ENCODE data around the gene AOX1.
"Not testable (repeated sequence)": the region's sequence is repeated elsewhere in the genome, so short reads cannot be mapped to it uniquely, and the experiment has no call there.

AOX1 gene

DNA sequence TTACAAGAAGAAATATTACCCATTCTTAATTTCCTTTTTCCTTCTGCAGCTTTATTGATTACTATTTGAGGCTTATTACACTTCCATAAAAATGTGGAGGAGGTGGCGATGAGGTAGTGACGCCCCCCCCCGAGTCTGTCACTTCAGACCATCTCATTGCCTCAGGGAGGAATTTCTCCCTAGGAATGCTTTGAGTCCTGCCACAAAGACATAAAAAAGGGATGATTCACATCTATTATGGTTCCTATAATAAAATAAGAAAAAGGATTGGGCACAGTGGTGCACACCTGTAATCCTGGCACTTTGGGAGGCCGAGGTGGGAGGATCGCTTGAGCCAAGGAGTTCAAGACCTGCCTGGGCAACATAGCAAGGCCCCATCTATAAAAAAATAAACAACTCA lies 93.7 kb downstream of the AOX1 start:
- TF ChIP-seq, protein P1, sequence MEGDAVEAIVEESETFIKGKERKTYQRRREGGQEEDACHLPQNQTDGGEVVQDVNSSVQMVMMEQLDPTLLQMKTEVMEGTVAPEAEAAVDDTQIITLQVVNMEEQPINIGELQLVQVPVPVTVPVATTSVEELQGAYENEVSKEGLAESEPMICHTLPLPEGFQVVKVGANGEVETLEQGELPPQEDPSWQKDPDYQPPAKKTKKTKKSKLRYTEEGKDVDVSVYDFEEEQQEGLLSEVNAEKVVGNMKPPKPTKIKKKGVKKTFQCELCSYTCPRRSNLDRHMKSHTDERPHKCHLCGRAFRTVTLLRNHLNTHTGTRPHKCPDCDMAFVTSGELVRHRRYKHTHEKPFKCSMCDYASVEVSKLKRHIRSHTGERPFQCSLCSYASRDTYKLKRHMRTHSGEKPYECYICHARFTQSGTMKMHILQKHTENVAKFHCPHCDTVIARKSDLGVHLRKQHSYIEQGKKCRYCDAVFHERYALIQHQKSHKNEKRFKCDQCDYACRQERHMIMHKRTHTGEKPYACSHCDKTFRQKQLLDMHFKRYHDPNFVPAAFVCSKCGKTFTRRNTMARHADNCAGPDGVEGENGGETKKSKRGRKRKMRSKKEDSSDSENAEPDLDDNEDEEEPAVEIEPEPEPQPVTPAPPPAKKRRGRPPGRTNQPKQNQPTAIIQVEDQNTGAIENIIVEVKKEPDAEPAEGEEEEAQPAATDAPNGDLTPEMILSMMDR (conservative IDR thresholded peaks at IDR 0.05): no peak
- H3K27ac ChIP-seq: peak overlapping the region; percentile 72

DNA sequence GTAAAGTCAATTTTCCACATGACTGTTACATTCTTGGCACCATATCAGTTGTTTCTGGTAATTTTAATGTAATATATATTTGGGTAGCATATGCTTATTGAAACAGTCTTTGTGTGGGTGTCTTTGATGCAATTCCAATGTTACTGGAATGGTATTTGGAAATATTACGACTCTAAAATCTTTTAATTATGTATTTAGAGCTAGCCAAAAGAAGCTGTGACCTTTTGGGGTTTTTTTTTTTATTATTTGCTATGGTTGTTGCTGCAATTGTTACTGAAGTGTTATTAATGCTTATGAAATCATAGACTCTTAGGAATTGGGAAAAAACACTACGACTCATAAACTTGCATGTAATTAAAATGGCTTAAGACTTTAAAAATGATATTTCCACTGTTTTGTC lies 95.9 kb downstream of the AOX1 start:
- no peak overlapping the region for H3K27ac ChIP-seq
- TF ChIP-seq, protein P1 (conservative IDR thresholded peaks at IDR 0.05): no peak

DNA sequence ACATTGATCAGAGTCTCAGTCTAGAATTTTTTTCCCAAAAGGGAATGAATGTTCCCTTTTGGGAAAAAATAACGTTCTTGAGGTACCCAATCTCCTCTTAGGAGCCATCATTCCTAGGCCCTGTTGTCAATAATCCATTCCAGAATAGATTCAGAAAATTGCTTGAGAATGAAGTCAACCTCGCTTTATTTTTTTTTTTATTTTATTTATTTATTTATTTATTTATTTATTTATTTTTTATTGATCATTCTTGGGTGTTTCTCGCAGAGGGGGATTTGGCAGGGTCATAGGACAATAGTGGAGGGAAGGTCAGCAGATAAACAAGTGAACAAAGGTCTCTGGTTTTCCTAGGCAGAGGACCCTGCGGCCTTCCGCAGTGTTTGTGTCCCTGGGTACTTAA lies 96.6 kb downstream of the AOX1 start:
- not testable (repeated sequence) for H3K27ac ChIP-seq

DNA sequence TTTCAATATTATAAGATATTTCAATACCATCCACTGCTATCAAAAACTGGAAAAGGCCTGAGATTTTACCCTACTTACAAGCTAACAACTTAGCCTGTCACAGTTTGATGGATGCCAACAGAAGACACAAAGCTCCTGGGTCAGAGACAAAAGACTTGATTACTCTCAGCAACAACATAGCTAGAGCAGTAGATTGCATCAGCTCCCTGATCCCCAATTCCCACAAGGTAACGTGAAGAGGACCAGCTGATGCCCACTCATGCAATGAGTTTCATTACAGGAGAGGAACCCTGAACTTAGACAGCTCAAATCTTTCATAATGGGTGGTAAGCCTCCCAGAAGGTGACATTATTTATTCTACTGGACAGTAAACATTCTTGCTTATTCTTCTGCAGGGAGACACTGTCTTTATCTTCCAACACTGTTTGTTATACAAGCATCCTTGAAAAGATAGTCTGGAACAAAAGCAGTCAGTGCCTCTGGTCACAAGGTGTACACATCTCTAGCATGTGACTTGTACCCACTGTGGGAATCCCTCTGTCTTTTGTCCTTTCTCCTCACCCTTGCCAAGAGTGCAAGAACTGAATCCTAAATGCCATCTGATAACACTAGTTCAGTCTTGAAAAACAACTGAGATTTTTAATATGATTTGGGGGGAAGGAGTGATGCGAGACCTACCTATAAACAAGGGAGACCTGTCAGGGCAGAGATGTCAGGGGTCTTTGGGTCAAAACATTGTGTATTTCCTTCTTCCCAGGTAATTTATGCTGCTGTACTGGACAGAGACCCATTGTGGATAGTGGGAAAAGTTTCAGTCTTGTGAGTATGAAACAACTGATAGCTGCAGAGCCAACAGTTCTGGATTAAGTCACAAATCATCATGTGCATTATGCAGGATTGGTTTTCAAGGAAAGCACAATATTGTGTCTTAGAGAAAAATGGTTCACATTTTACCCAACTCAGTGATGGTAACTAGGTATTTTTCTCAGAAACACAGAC lies 102.4 kb downstream of the AOX1 start:
- TF ChIP-seq, protein P1 (conservative IDR thresholded peaks at IDR 0.05): no peak
- no peak overlapping the region for H3K27ac ChIP-seq

DNA sequence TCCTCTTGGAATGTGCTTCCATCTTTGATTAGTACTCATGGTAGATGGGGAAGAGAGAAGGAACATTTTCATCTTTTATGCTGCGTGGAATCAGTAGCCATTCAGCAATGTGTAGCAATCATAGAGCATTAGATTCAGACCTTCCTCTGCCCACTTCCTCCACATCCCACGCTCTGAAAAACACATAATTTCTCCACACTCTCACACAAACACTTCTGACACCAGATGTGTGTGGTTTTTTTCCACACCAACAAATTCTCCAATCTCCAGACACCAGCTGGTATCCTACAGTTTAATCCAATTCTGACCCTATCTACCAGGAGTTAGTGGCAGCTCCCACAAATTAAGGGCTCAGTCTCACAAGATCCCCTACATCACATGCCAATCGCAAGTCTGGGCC lies 103.3 kb downstream of the AOX1 start:
- H3K27ac ChIP-seq: no peak overlapping the region
- TF ChIP-seq, protein P1 (conservative IDR thresholded peaks at IDR 0.05): no peak

DNA sequence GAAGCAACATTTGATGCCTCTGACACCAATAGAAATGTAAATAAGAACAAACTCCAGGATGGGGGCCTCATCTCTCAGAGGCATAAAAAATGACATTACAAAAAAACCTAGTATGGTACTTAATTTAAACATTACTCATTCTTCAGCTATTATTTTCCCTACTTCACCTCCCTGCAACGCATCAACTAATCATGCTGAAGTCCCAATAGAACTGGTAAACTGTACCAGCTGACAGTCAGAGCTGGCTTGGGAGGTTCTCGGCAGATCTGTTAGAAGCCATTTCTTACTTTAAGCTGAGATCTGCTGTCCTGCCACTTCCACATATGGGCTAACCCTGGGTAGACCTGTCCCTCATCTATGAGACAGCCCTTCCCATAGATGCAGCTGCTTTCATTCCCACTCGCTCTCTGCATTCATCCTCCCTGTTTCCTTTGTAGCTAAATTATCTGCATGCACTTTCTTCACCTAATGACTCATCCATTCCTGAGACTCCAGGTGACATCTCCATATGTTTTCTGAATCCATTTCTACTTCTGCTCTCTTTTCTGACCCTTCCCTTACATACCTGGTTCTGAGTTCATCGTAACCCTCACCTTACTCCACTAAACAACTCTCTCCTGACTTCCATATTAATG lies 108.1 kb downstream of the AOX1 start:
- H3K27ac ChIP-seq: no peak overlapping the region
- TF ChIP-seq, protein P1 (conservative IDR thresholded peaks at IDR 0.05): no peak

DNA sequence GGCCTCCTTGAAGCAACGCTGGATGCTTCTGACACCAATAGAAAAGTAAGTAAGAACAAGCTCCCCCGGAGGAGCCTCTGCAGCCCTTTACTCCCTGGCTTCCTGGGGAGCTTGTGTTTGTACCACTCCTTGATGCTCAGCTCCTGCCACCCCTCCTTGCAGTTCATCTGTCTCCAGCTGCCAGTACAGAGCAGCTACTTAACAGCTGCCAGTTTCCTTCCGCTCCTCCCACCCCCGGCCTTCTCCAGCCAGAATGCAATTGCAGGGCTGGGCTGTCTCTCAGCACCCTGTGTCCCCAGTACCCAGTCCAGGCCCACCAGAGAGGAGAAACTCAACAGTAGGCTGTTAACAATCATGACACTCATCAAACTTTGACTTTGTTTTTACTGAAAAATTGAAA lies 109.4 kb downstream of the AOX1 start:
- H3K27ac ChIP-seq: no peak overlapping the region

More for the DNA sequence above, 109.4 kb downstream of the AOX1 start:
- TF ChIP-seq, protein P1 (conservative IDR thresholded peaks at IDR 0.05): no peak
